HCT116 (cell line): Measurements from ENCODE around the gene ARID3A. TPM values are rescaled to one million over a fixed set of nuclear protein-coding genes. Genes with fewer than 3 reads are reported as not detected.
A peak's percentile ranks its signal among the peaks of the same experiment; 100 is the strongest.

ENCODE experiments used
- ATAC-seq: fragments of 200-7000 bp; cut with Tn5 transposase; 2 replicates; pipeline ENCODE4 v1.9.1; 2020; ENCODE audit warnings: mild to moderate bottlenecking, moderate library complexity
- BruUV-seq: library from RNA; stranded (reverse); fragments of 400-500 nt; replicated peaks from 2 replicates; lab custom pipeline; 2021; lab: Mats Ljungman, UMichigan
- CTCF ChIA-PET: fragments of 300-600 bp; sonication (Branson Sonifier 250); formaldehyde crosslinking; loops from one replicate; lab custom pipeline; 2021; ENCODE audit warnings: antibody characterized with exemption; lab: Charles Lee
- POLR2A ChIA-PET: fragments of 300-600, 350-600 bp; sonication (Branson Sonifier 250); formaldehyde crosslinking; loops from one replicate; lab custom pipeline; 2021; ENCODE audit warnings: antibody characterized with exemption; lab: Charles Lee
- RAD21 ChIA-PET, 2 experiments: fragments of 300-600 bp; sonication (Branson Sonifier 250); formaldehyde crosslinking; loops; one replicate each; lab custom pipeline; 2023; ENCODE audit warnings: low total read pairs in 2 of 2; ENCODE audit not compliant: uncharacterized antibody in 2 of 2, unreplicated experiment in 2 of 2, low non-redundant PET in 1 of 2; lab: Charles Lee
- DNase-seq: peaks from one replicate; pipeline ENCODE4 v3.0.0-alpha.2; 2010; ENCODE audit warnings: low read depth, low spot score
- H2AFZ ChIP-seq: fragments of 200-600 bp; shearing (Covaris generic), sonication (generic); 2 replicates; pipeline ENCODE4 v1.6.1; 2017; ENCODE audit warnings: low read depth, mixed run types, mixed read lengths, antibody characterized with exemption, low read length; ENCODE audit not compliant: poor library complexity, severe bottlenecking
- H3K27ac ChIP-seq: 2 replicates; pipeline ENCODE4 v1.5.1; 2012; ENCODE audit warnings: low read depth, low read length
- H3K27me3 ChIP-seq: fragments of 200-600 bp; sonication (generic); 2 replicates; pipeline ENCODE4 v1.6.1; 2016; ENCODE audit warnings: mixed run types, low read length, mixed read lengths; ENCODE audit not compliant: insufficient read depth
- H3K36me3 ChIP-seq, 2 experiments: fragments of 200-500 bp in 1 of 2; fragments of 200-600 bp in 1 of 2; sonication (Bioruptor generic) in 1 of 2; sonication (generic) in 1 of 2; 2 replicates each; pipeline versions ENCODE4 v1.5.1 to v1.6.1; 2014 to 2016; ENCODE audit warnings: low read length in 2 of 2, inconsistent platforms in 1 of 2, mixed read lengths in 1 of 2, mixed run types in 1 of 2; ENCODE audit not compliant: insufficient read depth in 2 of 2, control insufficient read depth in 1 of 2
- H3K4me1 ChIP-seq, 2 experiments: fragments of 200-600 bp in 1 of 2; sonication (generic) in 1 of 2; 2 replicates each; pipeline versions ENCODE4 v1.5.1 to v1.6.1; 2012 to 2017; ENCODE audit warnings: low read length in 2 of 2, inconsistent platforms in 1 of 2, mild to moderate bottlenecking in 1 of 2, mixed read lengths in 1 of 2, mixed run types in 1 of 2, moderate library complexity in 1 of 2; ENCODE audit not compliant: insufficient read depth in 2 of 2, control insufficient read depth in 1 of 2
- H3K4me2 ChIP-seq: fragments of 200-600 bp; sonication (generic); 2 replicates; pipeline ENCODE4 v1.6.1; 2017; ENCODE audit warnings: mixed run types, low read length, mixed read lengths
- H3K4me3 ChIP-seq, 2 experiments: fragments of 200-600 bp in 1 of 2; sonication (generic) in 1 of 2; replicated peaks in 1 of 2; 2 replicates each; pipeline ENCODE4 v1.5.1; 2011 to 2016; ENCODE audit warnings: low read length in 2 of 2, control low read depth in 1 of 2, low read depth in 1 of 2, mild to moderate bottlenecking in 1 of 2, mixed read lengths in 1 of 2, mixed run types in 1 of 2
- H3K79me2 ChIP-seq: fragments of 200-600 bp; sonication (generic); 2 replicates; pipeline ENCODE4 v1.6.1; 2017; ENCODE audit warnings: mild to moderate bottlenecking, mixed run types, low read length, moderate library complexity, mixed read lengths; ENCODE audit not compliant: insufficient read depth
- H3K9ac ChIP-seq: fragments of 200-600 bp; sonication (generic); 2 replicates; pipeline ENCODE4 v1.6.1; 2016; ENCODE audit warnings: low read length, mixed read lengths
- H3K9me2 ChIP-seq: fragments of 200-600 bp; sonication (generic), shearing (Covaris generic); 2 replicates; pipeline ENCODE4 v1.6.1; 2017; ENCODE audit warnings: mixed run types, mild to moderate bottlenecking, moderate library complexity; ENCODE audit not compliant: insufficient read depth
- H3K9me3 ChIP-seq, 2 experiments: fragments of 200-500 bp in 1 of 2; fragments of 200-600 bp in 1 of 2; sonication (Bioruptor generic) in 1 of 2; sonication (generic) in 1 of 2; 2 replicates each; pipeline ENCODE4 v1.6.1; 2014 to 2017; ENCODE audit warnings: low read length in 2 of 2, mixed read lengths in 2 of 2, inconsistent platforms in 1 of 2, low read depth in 1 of 2, mild to moderate bottlenecking in 1 of 2, mixed run types in 1 of 2, moderate library complexity in 1 of 2; ENCODE audit not compliant: control insufficient read depth in 1 of 2, insufficient read depth in 1 of 2
- H4K20me1 ChIP-seq: fragments of 200-600 bp; sonication (generic), shearing (Covaris generic); 2 replicates; pipeline ENCODE4 v1.6.1; 2017; ENCODE audit warnings: mixed run types, mild to moderate bottlenecking, moderate library complexity; ENCODE audit not compliant: insufficient read depth
- CEBPB ChIP-seq: IDR thresholded peaks from 2 replicates; pipeline ENCODE4 v1.6.1; 2012; ENCODE audit warnings: low read depth
- JUND ChIP-seq: IDR thresholded peaks from 2 replicates; pipeline ENCODE4 v1.6.1; 2012
- ZFX ChIP-seq: fragments of 450-650 bp; IDR thresholded peaks from 2 replicates; pipeline ENCODE4 v1.6.1; 2017
- intact Hi-C: fragments of 100-400 bp; cut with micrococcal nuclease; formaldehyde crosslinking; loops from 2 replicates; pipeline ENCODE4 v1.10.0; 2022
- total RNA-seq: library from RNA; stranded (reverse); gene quantifications from one replicate; pipeline ENCODE4 v1.2.1, GENCODE V29; 2021; ENCODE audit not compliant: unreplicated experiment

ARID3A gene
- total RNA-seq, 1 experiment from 2014 or later: 21.8 TPM

- no peaks in the 10 kb centered on the region for H3K79me2 ChIP-seq
- H3K4me2 ChIP-seq: no peak overlapping the region
- no TSS peak for BruUV-seq
- H2AFZ ChIP-seq: no peak overlapping the region
- DNase-seq (no peak), ATAC-seq (no peak)
- intact Hi-C loops: loop anchor here (2.0 to 10.0 kb wide), 2 partner anchors 63 to 265 kb away; no protein-coding TSS in a partner anchor
- no peaks in the 10 kb centered on the region for H3K36me3 ChIP-seq
- no peak overlapping the region for H3K4me3 ChIP-seq
- H3K27ac ChIP-seq: no peak overlapping the region; the same call in 1 of the 2 replicates
- H3K27me3 ChIP-seq: no peaks in the 10 kb centered on the region
- ChIA-PET POLR2A (no interaction called here), RAD21 (interaction anchor here in 1 of 2 experiments (0.6 kb wide), 1 partner anchor 162 kb away, joined by 5 read pairs; no protein-coding TSS in a partner anchor), CTCF (interaction anchor here (1.0 kb wide), 1 partner anchor 149 kb away, joined by 3 read pairs; no protein-coding TSS in a partner anchor)
- peaks cover 8 to 39% of the 10 kb centered on the region in 2 experiments for H3K4me1 ChIP-seq
- H3K9me2 ChIP-seq: no peaks in the 10 kb centered on the region
- TF ChIP-seq ZFX: peak; percentile 39; the same call in 1 of the 2 replicates
- no peak for TF ChIP-seq CEBPB
- H3K9ac ChIP-seq: no peak overlapping the region
- no peaks in the 10 kb centered on the region for H4K20me1 ChIP-seq
- no peaks in the 10 kb centered on the region for H3K9me3 ChIP-seq
Measured at GRCh38 chr19:919199-920050, 6.4 kb upstream of the ARID3A start.

DNA sequence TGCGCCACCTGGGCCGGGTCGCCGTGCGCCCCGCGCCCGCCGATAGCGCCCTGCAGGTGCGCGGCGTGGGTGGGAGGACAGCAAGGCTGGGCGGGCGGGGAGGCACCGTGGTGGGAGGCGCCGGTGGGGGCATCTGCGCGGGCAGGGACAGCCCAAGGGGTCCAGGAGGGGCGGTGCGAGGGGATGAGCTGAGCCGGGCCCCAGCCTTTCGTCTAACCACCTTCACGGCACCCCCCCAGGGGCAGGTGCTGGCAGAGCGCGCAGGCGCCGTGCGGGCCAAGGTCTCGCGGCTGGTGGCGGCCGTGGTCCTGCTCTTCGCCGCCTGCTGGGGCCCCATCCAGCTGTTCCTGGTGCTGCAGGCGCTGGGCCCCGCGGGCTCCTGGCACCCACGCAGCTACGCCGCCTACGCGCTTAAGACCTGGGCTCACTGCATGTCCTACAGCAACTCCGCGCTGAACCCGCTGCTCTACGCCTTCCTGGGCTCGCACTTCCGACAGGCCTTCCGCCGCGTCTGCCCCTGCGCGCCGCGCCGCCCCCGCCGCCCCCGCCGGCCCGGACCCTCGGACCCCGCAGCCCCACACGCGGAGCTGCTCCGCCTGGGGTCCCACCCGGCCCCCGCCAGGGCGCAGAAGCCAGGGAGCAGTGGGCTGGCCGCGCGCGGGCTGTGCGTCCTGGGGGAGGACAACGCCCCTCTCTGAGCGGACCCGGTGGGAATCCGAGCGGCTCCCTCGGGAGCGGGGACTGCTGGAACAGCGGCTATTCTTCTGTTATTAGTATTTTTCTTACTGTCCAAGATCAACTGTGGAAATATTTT lies 5.6 kb upstream of the ARID3A start:
- intact Hi-C loops: loop anchor here (2.0 to 10.0 kb wide), 2 partner anchors 63 to 265 kb away; no protein-coding TSS in a partner anchor
- ChIA-PET POLR2A (no interaction called here), CTCF (interaction anchor here (1.0 to 1.4 kb wide), 2 partner anchors 64 to 149 kb away, joined by 3 to 5 read pairs; partner anchors contain the start of gene WDR18), RAD21 (interaction anchor here in 1 of 2 experiments (0.6 kb wide), 1 partner anchor 161 kb away, joined by 5 read pairs; no protein-coding TSS in a partner anchor)
- ATAC-seq: no peak
- Histone ChIP-seq H2AFZ (no peak overlapping the region), H3K9ac (no peak overlapping the region), H3K27me3 (no peaks in the 10 kb centered on the region), H3K4me1 (peaks cover 8 to 47% of the 10 kb centered on the region in 2 experiments), H3K4me2 (no peak overlapping the region), H3K27ac (no peak overlapping the region), H3K9me3 (no peaks in the 10 kb centered on the region), H3K36me3 (no peaks in the 10 kb centered on the region), H4K20me1 (no peaks in the 10 kb centered on the region), H3K79me2 (no peaks in the 10 kb centered on the region), H3K9me2 (no peaks in the 10 kb centered on the region), H3K4me3 (no peak overlapping the region)
- BruUV-seq: no TSS peak
- TF ChIP-seq ZFX: 0 out of 2 replicates have a peak, but pooled peaks have one; percentile 34
- no peak for TF ChIP-seq JUND
- no peak for DNase-seq
